H9 (cell line): ENCODE results near the gene ST6GALNAC6. TPM values are rescaled to one million over a fixed set of nuclear protein-coding genes. Genes with fewer than 3 reads are reported as not detected.

Experiments used
- DNase-seq: peaks from one replicate; pipeline ENCODE4 v3.0.0-alpha.2; 2017
- H2AFZ ChIP-seq: one replicate; pipeline ENCODE4 v1.6.1; 2013; ENCODE audit warnings: mild to moderate bottlenecking, low read length, control low read depth, moderate library complexity
- H2AK5ac ChIP-seq: 2 replicates; pipeline ENCODE4 v1.6.1; 2013; ENCODE audit warnings: low read length, control low read depth, mixed read lengths; ENCODE audit not compliant: insufficient read length
- H2BK120ac ChIP-seq: one replicate; pipeline ENCODE4 v1.6.1; 2013; ENCODE audit warnings: low read depth, mild to moderate bottlenecking, low read length, control low read depth, inconsistent platforms; ENCODE audit not compliant: poor library complexity, severe bottlenecking
- H2BK12ac ChIP-seq: 2 replicates; pipeline ENCODE4 v1.6.1; 2013; ENCODE audit warnings: low read length, control low read depth, mixed read lengths, low read depth; ENCODE audit not compliant: insufficient read length
- H2BK15ac ChIP-seq: 2 replicates; pipeline ENCODE4 v1.6.1; 2013; ENCODE audit warnings: low read depth, low read length, control low read depth
- H2BK20ac ChIP-seq: one replicate; pipeline ENCODE4 v1.6.1; 2013; ENCODE audit warnings: low read depth, mild to moderate bottlenecking, low read length, control low read depth, inconsistent platforms; ENCODE audit not compliant: poor library complexity, severe bottlenecking
- H2BK5ac ChIP-seq: 2 replicates; pipeline ENCODE4 v1.6.1; 2013; ENCODE audit warnings: low read length, control low read depth, mixed read lengths; ENCODE audit not compliant: insufficient read length
- H3K14ac ChIP-seq: 2 replicates; pipeline ENCODE4 v1.6.1; 2013; ENCODE audit warnings: low read length, control low read depth; ENCODE audit not compliant: insufficient read depth
- H3K18ac ChIP-seq: 2 replicates; pipeline ENCODE4 v1.6.1; 2013; ENCODE audit warnings: low read depth, mild to moderate bottlenecking, mixed read lengths, low read length, control low read depth; ENCODE audit not compliant: insufficient read length
- H3K23ac ChIP-seq: 2 replicates; pipeline ENCODE4 v1.6.1; 2013; ENCODE audit warnings: low read length, control low read depth, mixed read lengths, low read depth; ENCODE audit not compliant: insufficient read length
- H3K23me2 ChIP-seq: 2 replicates; pipeline ENCODE4 v1.6.1; 2013; ENCODE audit warnings: low read depth, mild to moderate bottlenecking, mixed read lengths, low read length, control low read depth; ENCODE audit not compliant: insufficient read length, poor library complexity, severe bottlenecking
- H3K27ac ChIP-seq: 2 replicates; pipeline ENCODE4 v1.5.1; 2013; ENCODE audit warnings: low read length, control low read depth, mixed read lengths, low read depth; ENCODE audit not compliant: insufficient read length
- H3K27me3 ChIP-seq: 2 replicates; pipeline ENCODE4 v1.6.1; 2013; ENCODE audit warnings: low read length, control low read depth, inconsistent platforms; ENCODE audit not compliant: insufficient read depth
- H3K4ac ChIP-seq: 2 replicates; pipeline ENCODE4 v1.6.1; 2013; ENCODE audit warnings: low read depth, mild to moderate bottlenecking, control low read depth, inconsistent platforms, low read length, moderate library complexity
- H3K4me1 ChIP-seq: 2 replicates; pipeline ENCODE4 v1.6.1; 2013; ENCODE audit warnings: low read length, control low read depth, inconsistent platforms; ENCODE audit not compliant: insufficient read depth
- H3K4me2 ChIP-seq: 2 replicates; pipeline ENCODE4 v1.6.1; 2013; ENCODE audit warnings: low read length, control low read depth, mixed read lengths; ENCODE audit not compliant: insufficient read length, insufficient read depth
- H3K56ac ChIP-seq: 2 replicates; pipeline ENCODE4 v1.6.1; 2013; ENCODE audit warnings: low read depth, mild to moderate bottlenecking, mixed read lengths, low read length, control low read depth; ENCODE audit not compliant: insufficient read length
- H3K79me1 ChIP-seq: 2 replicates; pipeline ENCODE4 v1.6.1; 2013; ENCODE audit warnings: low read depth, mild to moderate bottlenecking, moderate library complexity, low read length, control low read depth, inconsistent platforms; ENCODE audit not compliant: insufficient read depth, poor library complexity, severe bottlenecking
- H3K79me2 ChIP-seq: 2 replicates; pipeline ENCODE4 v1.6.1; 2013; ENCODE audit warnings: low read length, control low read depth, inconsistent platforms; ENCODE audit not compliant: insufficient read depth
- H3K9ac ChIP-seq: 2 replicates; pipeline ENCODE4 v1.6.1; 2013; ENCODE audit warnings: low read length, control low read depth, mixed read lengths; ENCODE audit not compliant: insufficient read length; ENCODE audit errors: extremely low read depth
- H3K9me3 ChIP-seq: one replicate; pipeline ENCODE4 v1.6.1; 2013; ENCODE audit warnings: low read depth, low read length, inconsistent platforms; ENCODE audit not compliant: control insufficient read depth
- H3T11ph ChIP-seq: one replicate; pipeline ENCODE4 v1.6.1; 2013; ENCODE audit warnings: mild to moderate bottlenecking, low read length, control low read depth, inconsistent platforms
- H4K20me1 ChIP-seq: one replicate; pipeline ENCODE4 v1.6.1; 2013; ENCODE audit not compliant: control insufficient read depth, insufficient read length, insufficient read depth
- H4K5ac ChIP-seq: 2 replicates; pipeline ENCODE4 v1.6.1; 2013; ENCODE audit warnings: low read depth, mild to moderate bottlenecking, mixed read lengths, low read length, control low read depth; ENCODE audit not compliant: insufficient read length
- H4K8ac ChIP-seq: replicated peaks from 2 replicates; pipeline ENCODE4 v1.6.1; 2013; ENCODE audit warnings: low read length, control low read depth, mixed read lengths, low read depth; ENCODE audit not compliant: insufficient read length
- H4K91ac ChIP-seq: 2 replicates; pipeline ENCODE4 v1.6.1; 2013; ENCODE audit warnings: low read depth, mild to moderate bottlenecking, moderate library complexity, mixed read lengths, low read length, control low read depth; ENCODE audit not compliant: insufficient read length
- H3K27ac Mint-ChIP-seq, 3 experiments: 2 replicates in 2 of 3; 3 replicates in 1 of 3; pipeline ENCODE4 v1.8.0; 2020 to 2021; ENCODE audit warnings: mixed read lengths in 3 of 3, mild to moderate bottlenecking in 1 of 3, moderate library complexity in 1 of 3
- H3K27me3 Mint-ChIP-seq: 2 replicates; pipeline ENCODE4 v1.8.0; 2021; ENCODE audit warnings: low read depth, mild to moderate bottlenecking, moderate library complexity, mixed read lengths
- H3K36me3 Mint-ChIP-seq, 3 experiments: 2 replicates in 2 of 3; 3 replicates in 1 of 3; pipeline ENCODE4 v1.8.0; 2020 to 2021; ENCODE audit warnings: low read depth in 3 of 3, mixed read lengths in 3 of 3; ENCODE audit not compliant: insufficient read depth in 1 of 3
- H3K4me1 Mint-ChIP-seq, 2 experiments: 2 replicates each; pipeline ENCODE4 v1.8.0; 2020; ENCODE audit warnings: mixed read lengths in 2 of 2
- H3K4me3 Mint-ChIP-seq, 2 experiments: 2 replicates in 1 of 2; 3 replicates in 1 of 2; pipeline ENCODE4 v1.8.0; 2020 to 2021; ENCODE audit warnings: mild to moderate bottlenecking in 2 of 2, mixed read lengths in 2 of 2, moderate library complexity in 1 of 2
- H3K9me3 Mint-ChIP-seq, 2 experiments: 2 replicates in 1 of 2; 3 replicates in 1 of 2; pipeline ENCODE4 v1.8.0; 2020; ENCODE audit warnings: mild to moderate bottlenecking in 2 of 2, mixed read lengths in 2 of 2, moderate library complexity in 1 of 2
- CTCF ChIP-seq: fragments of 200-600 bp; sonication (generic); conservative IDR thresholded peaks from 3 replicates; pipeline ENCODE4 v1.8.0; 2021; ENCODE audit warnings: antibody characterized with exemption, mild to moderate bottlenecking
- WGBS: extraction: QIAGEN DNeasy Blood & Tissue Kit; methylation state at CpG from one replicate; pipeline ENCODE4 v1.1.7; 2013; ENCODE audit warnings: missing lambda C conversion rate, low lambda C conversion rate, mixed read lengths; ENCODE audit not compliant: insufficient read length; ENCODE audit errors: extremely low coverage; 5-methylcytosine and 5-hydroxymethylcytosine counted together
- total RNA-seq: library from RNA; stranded (reverse); gene quantifications from 2 replicates; pipeline ENCODE4 v1.2.1, GENCODE V29; 2021

Gene ST6GALNAC6
- total RNA-seq, 1 experiment from 2014 or later = 29.8 TPM

- no peak overlapping the region for H2BK5ac ChIP-seq
- no peak overlapping the region for H3K23ac ChIP-seq
- no peak overlapping the region for H2BK20ac ChIP-seq
- no peak overlapping the region for H2AFZ ChIP-seq
- H3K4me2 ChIP-seq = no peak overlapping the region
- no peak overlapping the region for H4K91ac ChIP-seq
- no peaks in the 10 kb centered on the region for H3K79me2 ChIP-seq
- no peaks in the 10 kb centered on the region for H3K23me2 ChIP-seq
- H2BK120ac ChIP-seq = no peak overlapping the region
- no peaks in the 10 kb centered on the region for H3K27me3 ChIP-seq
- Mint-ChIP-seq H3K27me3 (peaks cover 2% of the 10 kb centered on the region), H3K36me3 (peaks cover 0 to 8% (median 4%) of the 10 kb centered on the region in 3 experiments; a peak in 3 of 7 replicates), H3K9me3 (peaks cover 5 to 12% of the 10 kb centered on the region in 2 experiments; a peak in 3 of 5 replicates), H3K4me1 (0 out of 4 replicates have a peak, but pooled peaks cover 0 to 4% of the 10 kb centered on the region in 2 experiments), H3K4me3 (no peak overlapping the region), H3K27ac (no peak overlapping the region)
- no peak for DNase-seq
- H4K8ac ChIP-seq = no peak overlapping the region
- no peak overlapping the region for H4K5ac ChIP-seq
- H3K14ac ChIP-seq = no peak overlapping the region
- no peak overlapping the region for H3K18ac ChIP-seq
- no peaks in the 10 kb centered on the region for H3K4me1 ChIP-seq
- H2BK15ac ChIP-seq = no peak overlapping the region
- TF ChIP-seq CTCF = no peak
- H4K20me1 ChIP-seq = no peaks in the 10 kb centered on the region
- H3K79me1 ChIP-seq = no peaks in the 10 kb centered on the region
- H3T11ph ChIP-seq = no peak overlapping the region
- no CpG with 5 or more reads among the region's 17 CpGs for WGBS
- no peak overlapping the region for H2AK5ac ChIP-seq
- H2BK12ac ChIP-seq = no peak overlapping the region
- H3K56ac ChIP-seq = no peak overlapping the region
- H3K4ac ChIP-seq = no peak overlapping the region
- no peaks in the 10 kb centered on the region for H3K9me3 ChIP-seq
- no peak overlapping the region for H3K9ac ChIP-seq
- H3K27ac ChIP-seq = no peak overlapping the region
Measured at GRCh38 chr9:127850286-127850830, 49.0 kb downstream of the ST6GALNAC6 start.
